T-helper 17 cell (primary cell): ENCODE data around the gene SH3RF3. TPM values are rescaled to one million over a fixed set of nuclear protein-coding genes. Genes with fewer than 3 reads are reported as not detected.
A peak's percentile ranks its signal among the peaks of the same experiment; 100 is the strongest.

ENCODE experiments used
- ATAC-seq: fragments of 150-1000 bp; cut with Tn5 transposase; 2 replicates; pipeline ENCODE4 v1.10.0; 2021; ENCODE audit warnings: mild to moderate bottlenecking, moderate library complexity
- DNase-seq, 3 donors: peaks; one replicate each; pipeline versions ENCODE4 v3.0.0 to v3.0.0-alpha.2; 2020 to 2021
- H3K9me3 ChIP-seq: one replicate; pipeline ENCODE4 v1.7.0; 2013; ENCODE audit warnings: low read length, mild to moderate bottlenecking; ENCODE audit not compliant: control insufficient read depth, poor library complexity, severe bottlenecking
- H3K27ac Mint-ChIP-seq: one replicate; pipeline ENCODE4 v1.8.0; 2022; ENCODE audit warnings: mild to moderate bottlenecking, moderate library complexity, mixed read lengths
- H3K27me3 Mint-ChIP-seq: one replicate; pipeline ENCODE4 v1.8.0; 2022; ENCODE audit warnings: mixed read lengths
- H3K36me3 Mint-ChIP-seq: one replicate; pipeline ENCODE4 v1.8.0; 2022; ENCODE audit warnings: low read depth, mixed read lengths
- H3K4me1 Mint-ChIP-seq: one replicate; pipeline ENCODE4 v1.8.0; 2022; ENCODE audit warnings: mild to moderate bottlenecking, mixed read lengths
- H3K4me3 Mint-ChIP-seq: one replicate; pipeline ENCODE4 v1.8.0; 2022; ENCODE audit warnings: mild to moderate bottlenecking, moderate library complexity, mixed read lengths
- total RNA-seq, 4 donors: library from RNA in 2 of 4; stranded (reverse) in 2 of 4; gene quantifications; one replicate each; pipeline ENCODE4 v1.2.3 and lab custom pipeline; 2022 to 2026

Gene SH3RF3
- total RNA-seq, 2 donors from 2014 or later: 0.16 to 0.27 TPM

- Mint-ChIP-seq H3K4me1 (peaks cover 27% of the 10 kb centered on the region), H3K27ac (peak overlapping the region; percentile 97), H3K4me3 (peak overlapping the region; percentile 92), H3K27me3 (peaks cover 5% of the 10 kb centered on the region), H3K36me3 (no peaks in the 10 kb centered on the region)
- peak; percentile 98 for ATAC-seq
- DNase-seq: peak in 1 of 3 donors; percentile 22
- no peaks in the 10 kb centered on the region for H3K9me3 ChIP-seq
These were observed 219.9 kb downstream of the SH3RF3 start for GRCh38 chr2:109348671-109349502.

- H3K9me3 ChIP-seq: no peaks in the 10 kb centered on the region
- Mint-ChIP-seq H3K4me3 (peak overlapping the region; percentile 92), H3K4me1 (peaks cover 27% of the 10 kb centered on the region), H3K27ac (peak overlapping the region; percentile 60), H3K27me3 (no peaks in the 10 kb centered on the region), H3K36me3 (no peaks in the 10 kb centered on the region)
- no peak for ATAC-seq
- no peak for DNase-seq
These were observed 220.8 kb downstream of the SH3RF3 start for GRCh38 chr2:109349503-109350465.

- H3K4me1 Mint-ChIP-seq: peaks cover 27% of the 10 kb centered on the region
- peak overlapping the region; percentile 56 for H3K4me3 Mint-ChIP-seq
- peak overlapping the region; percentile 60 for H3K27ac Mint-ChIP-seq
- ATAC-seq: no peak
- H3K9me3 ChIP-seq: no peaks in the 10 kb centered on the region
- no peaks in the 10 kb centered on the region for H3K36me3 Mint-ChIP-seq
- no peaks in the 10 kb centered on the region for H3K27me3 Mint-ChIP-seq
- DNase-seq: no peak
These were observed 221.5 kb downstream of the SH3RF3 start for GRCh38 chr2:109350526-109350925.

GRCh38 chr2:109351164-109351756, 222.3 kb downstream of the SH3RF3 start:
- DNase-seq (no peak), ATAC-seq (no peak)
- H3K9me3 ChIP-seq: no peaks in the 10 kb centered on the region
- no peak overlapping the region for H3K4me3 Mint-ChIP-seq
- no peaks in the 10 kb centered on the region for H3K27me3 Mint-ChIP-seq
- H3K4me1 Mint-ChIP-seq: peaks cover 30% of the 10 kb centered on the region
- no peaks in the 10 kb centered on the region for H3K36me3 Mint-ChIP-seq
- peak overlapping the region; percentile 60 for H3K27ac Mint-ChIP-seq

GRCh38 chr2:109352056-109352897, 223.3 kb downstream of the SH3RF3 start:
- H3K4me1 Mint-ChIP-seq: peaks cover 29% of the 10 kb centered on the region
- no peaks in the 10 kb centered on the region for H3K9me3 ChIP-seq
- H3K4me3 Mint-ChIP-seq: no peak overlapping the region
- H3K27ac Mint-ChIP-seq: peak overlapping the region; percentile 19
- ATAC-seq: no peak
- no peaks in the 10 kb centered on the region for H3K36me3 Mint-ChIP-seq
- DNase-seq: no peak
- H3K27me3 Mint-ChIP-seq: no peaks in the 10 kb centered on the region

GRCh38 chr2:109352898-109353689, 224.1 kb downstream of the SH3RF3 start:
- peaks cover 28% of the 10 kb centered on the region for H3K4me1 Mint-ChIP-seq
- peak overlapping the region; percentile 19 for H3K27ac Mint-ChIP-seq
- H3K9me3 ChIP-seq: no peaks in the 10 kb centered on the region
- H3K27me3 Mint-ChIP-seq: no peaks in the 10 kb centered on the region
- H3K36me3 Mint-ChIP-seq: no peaks in the 10 kb centered on the region
- ATAC-seq (no peak), DNase-seq (no peak)
- no peak overlapping the region for H3K4me3 Mint-ChIP-seq

GRCh38 chr2:109353806-109354745, 225.1 kb downstream of the SH3RF3 start:
- ATAC-seq (no peak), DNase-seq (no peak)
- H3K36me3 Mint-ChIP-seq: no peaks in the 10 kb centered on the region
- no peaks in the 10 kb centered on the region for H3K9me3 ChIP-seq
- H3K4me1 Mint-ChIP-seq: peaks cover 18% of the 10 kb centered on the region
- peak overlapping the region; percentile 14 for H3K27ac Mint-ChIP-seq
- H3K27me3 Mint-ChIP-seq: no peaks in the 10 kb centered on the region
- no peak overlapping the region for H3K4me3 Mint-ChIP-seq

GRCh38 chr2:109355192-109355843, 226.3 kb downstream of the SH3RF3 start:
- H3K4me3 Mint-ChIP-seq: no peak overlapping the region
- H3K27me3 Mint-ChIP-seq: no peaks in the 10 kb centered on the region
- DNase-seq: no peak
- H3K9me3 ChIP-seq: no peaks in the 10 kb centered on the region
- no peak overlapping the region for H3K27ac Mint-ChIP-seq
- no peaks in the 10 kb centered on the region for H3K36me3 Mint-ChIP-seq
- no peak for ATAC-seq
- H3K4me1 Mint-ChIP-seq: peaks cover 11% of the 10 kb centered on the region

- peaks cover 3% of the 10 kb centered on the region for H3K9me3 ChIP-seq
- Mint-ChIP-seq H3K4me3 (no peak overlapping the region), H3K4me1 (peaks cover 6% of the 10 kb centered on the region), H3K27me3 (no peaks in the 10 kb centered on the region), H3K27ac (no peak overlapping the region), H3K36me3 (no peaks in the 10 kb centered on the region)
- no peak for DNase-seq
- no peak for ATAC-seq
These were observed 227.5 kb downstream of the SH3RF3 start for GRCh38 chr2:109356324-109357035.

- H3K36me3 Mint-ChIP-seq: no peaks in the 10 kb centered on the region
- H3K27me3 Mint-ChIP-seq: peaks cover 15% of the 10 kb centered on the region
- no peak for ATAC-seq
- peaks cover 3% of the 10 kb centered on the region for H3K9me3 ChIP-seq
- no peaks in the 10 kb centered on the region for H3K4me1 Mint-ChIP-seq
- no peak for DNase-seq
- no peak overlapping the region for H3K27ac Mint-ChIP-seq
- no peak overlapping the region for H3K4me3 Mint-ChIP-seq
These were observed 235.2 kb downstream of the SH3RF3 start for GRCh38 chr2:109364217-109364616.
